H1 (cell line): ENCODE results near the gene TENT4A.

Experiments
- ATF3 ChIP-seq: IDR thresholded peaks from 2 replicates; pipeline ENCODE4 v1.6.1; 2011; ENCODE audit warnings: low read depth, mild to moderate bottlenecking, low read length; ENCODE audit not compliant: insufficient read depth
- MAFK ChIP-seq: IDR thresholded peaks from 2 replicates; pipeline ENCODE4 v1.6.1; 2012; ENCODE audit warnings: low read depth, mild to moderate bottlenecking, improper control_type of control experiment, low read length
- RFX5 ChIP-seq: IDR thresholded peaks from 2 replicates; pipeline ENCODE4 v1.6.1; 2011; ENCODE audit warnings: low read depth, low read length, improper control_type of control experiment, borderline replicate concordance
- TF ChIP-seq, protein P1 (sequence below), 3 experiments: IDR thresholded peaks; 1 replicate in 2 of 3; 2 replicates in 1 of 3; pipeline versions ENCODE4 v1.5.1 to v1.6.1; 2011; ENCODE audit warnings: low read length in 3 of 3, mild to moderate bottlenecking in 3 of 3, inconsistent platforms in 2 of 3, low read depth in 1 of 3, moderate library complexity in 1 of 3; ENCODE audit not compliant: insufficient read depth in 1 of 3; ENCODE audit errors: control extremely low read depth in 1 of 3

DNA sequence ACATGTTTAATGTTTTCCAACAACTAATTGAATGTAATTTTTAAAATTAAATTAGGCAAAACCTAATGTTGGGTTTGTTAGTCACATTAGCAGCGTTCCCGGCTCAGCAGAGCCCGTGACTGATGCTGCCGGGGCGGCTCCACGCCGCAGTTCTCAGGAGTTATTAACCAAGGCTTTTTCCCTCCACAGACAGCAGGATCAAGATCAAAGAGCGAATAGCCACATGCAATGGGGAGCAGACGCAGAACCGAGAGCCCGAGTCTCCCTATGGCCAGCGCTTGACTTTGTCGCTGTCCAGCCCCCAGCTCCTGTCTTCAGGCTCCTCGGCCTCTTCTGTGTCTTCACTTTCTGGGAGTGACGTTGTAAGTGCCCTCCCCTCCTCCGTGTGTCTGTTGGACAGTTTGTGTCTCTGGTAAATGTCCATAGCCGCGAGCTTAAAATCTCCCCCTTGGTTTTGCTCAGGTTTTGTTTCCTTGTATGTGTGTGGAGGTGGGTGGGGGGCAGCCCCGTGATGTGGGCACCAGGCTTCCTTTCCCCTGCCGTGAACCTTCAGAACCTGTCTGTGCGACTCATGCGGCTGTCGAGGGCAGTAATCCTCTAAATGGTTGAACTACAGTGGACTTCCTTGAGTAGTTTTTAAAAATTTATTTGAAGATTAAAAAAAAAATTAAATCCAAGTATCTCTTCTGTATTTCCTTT lies 37.1 kb downstream of the TENT4A start:
- TF ChIP-seq, protein P1, sequence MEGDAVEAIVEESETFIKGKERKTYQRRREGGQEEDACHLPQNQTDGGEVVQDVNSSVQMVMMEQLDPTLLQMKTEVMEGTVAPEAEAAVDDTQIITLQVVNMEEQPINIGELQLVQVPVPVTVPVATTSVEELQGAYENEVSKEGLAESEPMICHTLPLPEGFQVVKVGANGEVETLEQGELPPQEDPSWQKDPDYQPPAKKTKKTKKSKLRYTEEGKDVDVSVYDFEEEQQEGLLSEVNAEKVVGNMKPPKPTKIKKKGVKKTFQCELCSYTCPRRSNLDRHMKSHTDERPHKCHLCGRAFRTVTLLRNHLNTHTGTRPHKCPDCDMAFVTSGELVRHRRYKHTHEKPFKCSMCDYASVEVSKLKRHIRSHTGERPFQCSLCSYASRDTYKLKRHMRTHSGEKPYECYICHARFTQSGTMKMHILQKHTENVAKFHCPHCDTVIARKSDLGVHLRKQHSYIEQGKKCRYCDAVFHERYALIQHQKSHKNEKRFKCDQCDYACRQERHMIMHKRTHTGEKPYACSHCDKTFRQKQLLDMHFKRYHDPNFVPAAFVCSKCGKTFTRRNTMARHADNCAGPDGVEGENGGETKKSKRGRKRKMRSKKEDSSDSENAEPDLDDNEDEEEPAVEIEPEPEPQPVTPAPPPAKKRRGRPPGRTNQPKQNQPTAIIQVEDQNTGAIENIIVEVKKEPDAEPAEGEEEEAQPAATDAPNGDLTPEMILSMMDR (IDR thresholded peaks at IDR 0.05; ENCODE audit: control extremely low read depth in 1 of 3, insufficient read depth in 1 of 3, low read depth in 1 of 3, low read length in 3 of 3): no peak
- TF ChIP-seq ATF3 (no peak), RFX5 (no peak), MAFK (no peak)
